CD4-positive, alpha-beta memory T cell (primary cell): Measurements from ENCODE around the gene ADGRG7. TPM values are rescaled to one million over a fixed set of nuclear protein-coding genes. Genes with fewer than 3 reads are reported as not detected.

Source experiments
- CTCF ChIA-PET: fragments of 350-600 bp; sonication (Branson Sonifier 250); formaldehyde crosslinking; loops from one replicate; lab custom pipeline; 2021; ENCODE audit warnings: inconsistent platforms; ENCODE audit not compliant: partially characterized antibody; lab: Charles Lee
- POLR2A ChIA-PET: fragments of 350-600 bp; sonication (Branson Sonifier 250); formaldehyde crosslinking; loops from one replicate; lab custom pipeline; 2021; ENCODE audit not compliant: partially characterized antibody; lab: Charles Lee
- DNase-seq, 5 donors: peaks; one replicate each; pipeline versions ENCODE4 v3.0.0 to v3.0.0-alpha.2; 2020 to 2022; ENCODE audit warnings: mixed read lengths in 1 of 5
- H3K27ac ChIP-seq: one replicate; pipeline ENCODE4 v1.7.0; 2013; ENCODE audit warnings: low read depth, low read length
- H3K27me3 ChIP-seq: 2 replicates; pipeline ENCODE4 v1.7.0; 2013; ENCODE audit warnings: mild to moderate bottlenecking, low read length, moderate library complexity; ENCODE audit not compliant: insufficient read depth
- H3K36me3 ChIP-seq: 2 replicates; pipeline ENCODE4 v1.7.0; 2013; ENCODE audit warnings: mild to moderate bottlenecking, low read length, moderate library complexity; ENCODE audit not compliant: insufficient read depth
- H3K4me1 ChIP-seq: 2 replicates; pipeline ENCODE4 v1.7.0; 2013; ENCODE audit warnings: mild to moderate bottlenecking, low read length, moderate library complexity; ENCODE audit not compliant: insufficient read depth
- H3K4me3 ChIP-seq, 2 donors: one replicate each; pipeline ENCODE4 v1.7.0; 2013; ENCODE audit warnings: low read length in 2 of 2, mild to moderate bottlenecking in 1 of 2
- H3K9me3 ChIP-seq, 2 donors: one replicate each; pipeline ENCODE4 v1.7.0; 2013; ENCODE audit warnings: low read length in 2 of 2, control low read depth in 1 of 2; ENCODE audit not compliant: control insufficient read depth in 1 of 2
- H3K27ac Mint-ChIP-seq, 7 donors: one replicate each; pipeline ENCODE4 v1.8.0; 2020 to 2021; ENCODE audit warnings: mixed read lengths in 7 of 7, mild to moderate bottlenecking in 6 of 7, inconsistent platforms in 3 of 7, moderate library complexity in 3 of 7
- H3K27me3 Mint-ChIP-seq, 2 donors: one replicate each; pipeline ENCODE4 v1.8.0; 2020 to 2021; ENCODE audit warnings: mixed read lengths in 2 of 2
- H3K36me3 Mint-ChIP-seq, 2 donors: one replicate each; pipeline ENCODE4 v1.8.0; 2020 to 2021; ENCODE audit warnings: mixed read lengths in 2 of 2, inconsistent platforms in 1 of 2, mild to moderate bottlenecking in 1 of 2
- H3K4me1 Mint-ChIP-seq, 4 donors: one replicate each; pipeline ENCODE4 v1.8.0; 2020 to 2021; ENCODE audit warnings: mixed read lengths in 4 of 4, mild to moderate bottlenecking in 1 of 4
- H3K4me3 Mint-ChIP-seq, 8 donors: one replicate each; pipeline ENCODE4 v1.8.0; 2020 to 2021; ENCODE audit warnings: mixed read lengths in 8 of 8, mild to moderate bottlenecking in 7 of 8, moderate library complexity in 6 of 8, inconsistent platforms in 3 of 8
- H3K9me3 Mint-ChIP-seq, 8 donors: one replicate each; pipeline ENCODE4 v1.8.0; 2020 to 2021; ENCODE audit warnings: mixed read lengths in 8 of 8, mild to moderate bottlenecking in 5 of 8, inconsistent platforms in 3 of 8, moderate library complexity in 1 of 8
- intact Hi-C: fragments of 100-400 bp; cut with micrococcal nuclease; formaldehyde crosslinking; loops from one replicate; pipeline ENCODE4 v1.15.1; 2023
- polyA plus RNA-seq, 2 donors: library from polyadenylated mRNA; unstranded; fragments of 300-500 nt; fragmentation: Illumina TruSeq; gene quantifications; one replicate each; pipeline ENCODE4 v1.2.3, GENCODE V29; 2021
- total RNA-seq, 2 experiments: library from RNA; stranded (reverse); gene quantifications; one replicate each; pipeline ENCODE4 v1.2.3, GENCODE V29; 2021

Gene ADGRG7, protein sequence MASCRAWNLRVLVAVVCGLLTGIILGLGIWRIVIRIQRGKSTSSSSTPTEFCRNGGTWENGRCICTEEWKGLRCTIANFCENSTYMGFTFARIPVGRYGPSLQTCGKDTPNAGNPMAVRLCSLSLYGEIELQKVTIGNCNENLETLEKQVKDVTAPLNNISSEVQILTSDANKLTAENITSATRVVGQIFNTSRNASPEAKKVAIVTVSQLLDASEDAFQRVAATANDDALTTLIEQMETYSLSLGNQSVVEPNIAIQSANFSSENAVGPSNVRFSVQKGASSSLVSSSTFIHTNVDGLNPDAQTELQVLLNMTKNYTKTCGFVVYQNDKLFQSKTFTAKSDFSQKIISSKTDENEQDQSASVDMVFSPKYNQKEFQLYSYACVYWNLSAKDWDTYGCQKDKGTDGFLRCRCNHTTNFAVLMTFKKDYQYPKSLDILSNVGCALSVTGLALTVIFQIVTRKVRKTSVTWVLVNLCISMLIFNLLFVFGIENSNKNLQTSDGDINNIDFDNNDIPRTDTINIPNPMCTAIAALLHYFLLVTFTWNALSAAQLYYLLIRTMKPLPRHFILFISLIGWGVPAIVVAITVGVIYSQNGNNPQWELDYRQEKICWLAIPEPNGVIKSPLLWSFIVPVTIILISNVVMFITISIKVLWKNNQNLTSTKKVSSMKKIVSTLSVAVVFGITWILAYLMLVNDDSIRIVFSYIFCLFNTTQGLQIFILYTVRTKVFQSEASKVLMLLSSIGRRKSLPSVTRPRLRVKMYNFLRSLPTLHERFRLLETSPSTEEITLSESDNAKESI
- not detected for total RNA-seq
- not detected for polyA plus RNA-seq

DNA sequence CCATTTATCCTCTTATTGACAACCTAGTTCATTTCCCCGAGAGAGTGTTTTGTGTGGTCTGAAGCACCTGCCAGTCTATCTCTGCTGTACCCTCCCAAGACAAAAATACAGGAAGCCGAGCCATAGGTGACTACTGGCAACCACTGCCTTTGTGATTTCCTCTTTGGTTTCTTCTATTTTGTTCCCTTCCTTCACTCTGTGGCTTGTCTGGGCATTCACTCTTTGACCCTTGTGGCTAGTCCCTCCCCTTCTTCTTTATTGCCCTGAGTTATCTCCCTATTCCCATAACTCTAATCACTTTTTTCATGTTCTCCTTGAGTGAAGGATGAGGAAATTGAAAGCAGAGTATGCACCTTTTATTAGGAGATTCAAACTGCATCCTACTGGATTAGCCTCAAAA, at the start of gene ADGRG7:
Gene ADGRG7 (plus strand): TSS at position 297 of the 400 bp plus-strand sequence. CDS start 256 bp downstream, outside the sequence.
- ChIA-PET POLR2A (no interaction called here), CTCF (no interaction called here)
- H3K36me3 Mint-ChIP-seq = no peaks in the 10 kb centered on the region
- Histone ChIP-seq H3K4me3 (no peak within 1 kb of the TSS), H3K36me3 (no peaks in the 10 kb centered on the region), H3K4me1 (no peaks in the 10 kb centered on the region), H3K27ac (no peak within 1 kb of the TSS), H3K9me3 (no peaks in the 10 kb centered on the region), H3K27me3 (no peaks in the 10 kb centered on the region)
- no peak within 1 kb of the TSS for H3K27ac Mint-ChIP-seq
- intact Hi-C loops = no loop called here
- H3K9me3 Mint-ChIP-seq = no peaks in the 10 kb centered on the region
- peaks cover 0 to 2% (median 0%) of the 10 kb centered on the region in 4 donors for H3K4me1 Mint-ChIP-seq
- H3K4me3 Mint-ChIP-seq = peak within 1 kb of the TSS in 1 of 8 donors; percentile 38
- DNase-seq = no peak
- peaks cover 24 to 31% of the 10 kb centered on the region in 2 donors for H3K27me3 Mint-ChIP-seq

DNA sequence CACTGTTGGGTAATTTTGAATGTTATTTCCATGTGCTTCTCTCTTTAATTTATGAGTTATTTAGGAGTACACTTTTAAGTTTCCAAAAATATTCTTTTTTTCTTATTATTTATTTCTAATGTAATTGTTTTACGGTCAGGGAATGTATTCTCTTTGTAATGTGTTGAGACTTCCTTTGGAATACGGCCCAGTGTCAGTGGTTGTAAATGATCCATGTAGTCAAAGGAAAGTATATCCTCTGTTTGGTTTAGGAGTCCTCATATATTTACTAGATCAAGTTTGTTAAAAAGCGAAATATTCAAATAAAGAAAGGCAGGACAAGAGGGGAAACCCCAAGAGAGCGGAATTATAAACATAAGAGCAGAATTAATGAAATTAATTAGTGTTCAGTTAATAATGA, 49.0 kb upstream of the ADGRG7 start:
- Mint-ChIP-seq H3K4me3 (no peak overlapping the region), H3K9me3 (no peaks in the 10 kb centered on the region), H3K27me3 (peaks cover 0 to 3% of the 10 kb centered on the region in 2 donors), H3K36me3 (no peaks in the 10 kb centered on the region), H3K4me1 (no peaks in the 10 kb centered on the region), H3K27ac (no peak overlapping the region)
- Histone ChIP-seq H3K36me3 (no peaks in the 10 kb centered on the region), H3K27ac (no peak overlapping the region), H3K27me3 (no peaks in the 10 kb centered on the region), H3K9me3 (no peaks in the 10 kb centered on the region), H3K4me1 (no peaks in the 10 kb centered on the region), H3K4me3 (no peak overlapping the region)
- ChIA-PET POLR2A (no interaction called here), CTCF (no interaction called here)
- intact Hi-C loops = no loop called here
- no peak for DNase-seq

- H3K27me3 ChIP-seq = no peaks in the 10 kb centered on the region
- peaks cover 0 to 3% of the 10 kb centered on the region in 2 donors for H3K27me3 Mint-ChIP-seq
- H3K4me1 Mint-ChIP-seq = no peaks in the 10 kb centered on the region
- no peak for DNase-seq
- H3K4me3 Mint-ChIP-seq = no peak overlapping the region
- H3K9me3 ChIP-seq = no peaks in the 10 kb centered on the region
- no peaks in the 10 kb centered on the region for H3K36me3 ChIP-seq
- H3K27ac Mint-ChIP-seq = no peak overlapping the region
- POLR2A ChIA-PET = no interaction called here
- no peak overlapping the region for H3K4me3 ChIP-seq
- intact Hi-C loops = no loop called here
- no peaks in the 10 kb centered on the region for H3K4me1 ChIP-seq
- CTCF ChIA-PET = interaction anchor here (1.2 kb wide), 1 partner anchor 30 kb away, joined by 5 read pairs; no protein-coding TSS in a partner anchor
- no peaks in the 10 kb centered on the region for H3K36me3 Mint-ChIP-seq
- no peaks in the 10 kb centered on the region for H3K9me3 Mint-ChIP-seq
- no peak overlapping the region for H3K27ac ChIP-seq
These were observed 47.8 kb upstream of the ADGRG7 start for GRCh38 chr3:100561459-100562158.

DNA sequence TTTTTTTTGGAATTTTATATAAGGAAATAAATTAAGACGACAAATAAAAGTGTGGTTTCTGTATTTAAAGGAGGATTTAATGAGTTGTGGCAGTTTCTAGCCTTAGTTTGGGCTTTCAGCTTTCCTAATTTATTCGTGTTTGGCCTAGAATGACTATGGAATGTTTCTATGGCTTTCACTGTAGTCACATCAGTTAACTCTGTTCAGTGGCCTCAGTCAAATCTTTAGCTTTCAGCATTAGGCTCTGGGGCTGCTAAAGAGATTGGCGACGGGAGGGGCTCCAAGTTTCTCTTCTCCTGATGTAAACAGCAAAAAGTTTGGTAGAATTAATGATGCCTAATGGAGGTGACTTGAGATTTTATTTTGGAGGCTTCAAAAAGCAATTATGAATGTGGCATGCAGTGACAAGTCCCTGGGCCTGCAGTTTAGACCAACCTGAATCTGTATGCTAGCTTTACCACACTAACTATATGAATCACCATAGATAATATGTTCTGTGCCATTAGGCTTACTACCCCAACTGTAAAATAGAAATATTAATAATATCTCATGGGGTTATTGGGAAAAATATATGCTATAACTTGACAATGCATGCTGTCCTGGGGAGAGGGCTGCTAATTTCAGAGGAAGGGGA, 47.1 kb upstream of the ADGRG7 start:
- H3K4me1 ChIP-seq = no peaks in the 10 kb centered on the region
- intact Hi-C loops = no loop called here
- Mint-ChIP-seq H3K4me3 (no peak overlapping the region), H3K9me3 (no peaks in the 10 kb centered on the region), H3K27ac (no peak overlapping the region), H3K36me3 (no peaks in the 10 kb centered on the region), H3K4me1 (no peaks in the 10 kb centered on the region), H3K27me3 (peaks cover 0 to 3% of the 10 kb centered on the region in 2 donors)
- H3K27me3 ChIP-seq = no peaks in the 10 kb centered on the region
- no peaks in the 10 kb centered on the region for H3K9me3 ChIP-seq
- H3K36me3 ChIP-seq = no peaks in the 10 kb centered on the region
- POLR2A ChIA-PET = no interaction called here
- CTCF ChIA-PET = interaction anchor here (1.2 kb wide), 1 partner anchor 29 kb away, joined by 5 read pairs; no protein-coding TSS in a partner anchor
- DNase-seq = no peak
- H3K27ac ChIP-seq = no peak overlapping the region
- H3K4me3 ChIP-seq = no peak overlapping the region

GRCh38 chr3:100563228-100563627, 46.2 kb upstream of the ADGRG7 start:
- CTCF ChIA-PET = no interaction called here
- H3K4me3 ChIP-seq = no peak overlapping the region
- intact Hi-C loops = no loop called here
- no peaks in the 10 kb centered on the region for H3K36me3 ChIP-seq
- Mint-ChIP-seq H3K4me3 (no peak overlapping the region), H3K27ac (no peak overlapping the region), H3K9me3 (no peaks in the 10 kb centered on the region), H3K4me1 (no peaks in the 10 kb centered on the region), H3K27me3 (peaks cover 0 to 1% of the 10 kb centered on the region in 2 donors), H3K36me3 (no peaks in the 10 kb centered on the region)
- H3K27me3 ChIP-seq = no peaks in the 10 kb centered on the region
- no peaks in the 10 kb centered on the region for H3K4me1 ChIP-seq
- no peak for DNase-seq
- H3K9me3 ChIP-seq = no peaks in the 10 kb centered on the region
- POLR2A ChIA-PET = no interaction called here
- no peak overlapping the region for H3K27ac ChIP-seq

GRCh38 chr3:100563652-100564211, 45.7 kb upstream of the ADGRG7 start:
- H3K27me3 ChIP-seq = no peaks in the 10 kb centered on the region
- Mint-ChIP-seq H3K27me3 (peaks cover 0 to 1% of the 10 kb centered on the region in 2 donors), H3K4me1 (no peaks in the 10 kb centered on the region), H3K9me3 (no peaks in the 10 kb centered on the region), H3K4me3 (no peak overlapping the region), H3K36me3 (no peaks in the 10 kb centered on the region), H3K27ac (no peak overlapping the region)
- ChIA-PET POLR2A (no interaction called here), CTCF (no interaction called here)
- H3K36me3 ChIP-seq = no peaks in the 10 kb centered on the region
- no peak for DNase-seq
- H3K4me1 ChIP-seq = no peaks in the 10 kb centered on the region
- H3K9me3 ChIP-seq = no peaks in the 10 kb centered on the region
- H3K27ac ChIP-seq = no peak overlapping the region
- no peak overlapping the region for H3K4me3 ChIP-seq
- intact Hi-C loops = no loop called here
